ENCODE data around the gene ZNF24.

DNA sequence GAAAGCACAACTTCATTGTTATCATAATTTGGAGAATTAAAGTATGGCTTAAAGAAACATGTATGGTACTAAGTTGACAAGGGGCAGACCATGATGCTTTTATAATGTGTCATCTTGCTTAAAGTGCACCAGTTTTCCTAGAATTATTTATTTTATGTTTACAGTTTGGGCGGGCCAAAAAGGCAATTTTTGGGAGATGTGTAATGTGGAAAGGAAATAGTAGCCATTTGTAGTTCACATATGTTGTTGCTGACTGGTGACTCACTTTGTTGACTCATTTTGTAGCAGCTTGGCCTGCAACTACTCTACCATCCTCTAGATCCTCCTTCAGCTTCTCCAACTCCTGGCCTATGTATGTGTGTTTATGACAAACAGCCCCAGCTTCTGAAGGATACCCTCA, 61.9 kb downstream of the ZNF24 start:
- TF ChIP-seq CEBPB (IDR thresholded peaks at IDR 0.05; ENCODE audit: low read depth, low read length) (peak; percentile 53; the same call in 1 of the 2 replicates), SMC3 (IDR thresholded peaks at IDR 0.05; ENCODE audit: low read depth, low read length) (no peak), POLR2A (IDR thresholded peaks at IDR 0.05; ENCODE audit: low read depth, low read length) (no peak)
- TF ChIP-seq, protein P1, sequence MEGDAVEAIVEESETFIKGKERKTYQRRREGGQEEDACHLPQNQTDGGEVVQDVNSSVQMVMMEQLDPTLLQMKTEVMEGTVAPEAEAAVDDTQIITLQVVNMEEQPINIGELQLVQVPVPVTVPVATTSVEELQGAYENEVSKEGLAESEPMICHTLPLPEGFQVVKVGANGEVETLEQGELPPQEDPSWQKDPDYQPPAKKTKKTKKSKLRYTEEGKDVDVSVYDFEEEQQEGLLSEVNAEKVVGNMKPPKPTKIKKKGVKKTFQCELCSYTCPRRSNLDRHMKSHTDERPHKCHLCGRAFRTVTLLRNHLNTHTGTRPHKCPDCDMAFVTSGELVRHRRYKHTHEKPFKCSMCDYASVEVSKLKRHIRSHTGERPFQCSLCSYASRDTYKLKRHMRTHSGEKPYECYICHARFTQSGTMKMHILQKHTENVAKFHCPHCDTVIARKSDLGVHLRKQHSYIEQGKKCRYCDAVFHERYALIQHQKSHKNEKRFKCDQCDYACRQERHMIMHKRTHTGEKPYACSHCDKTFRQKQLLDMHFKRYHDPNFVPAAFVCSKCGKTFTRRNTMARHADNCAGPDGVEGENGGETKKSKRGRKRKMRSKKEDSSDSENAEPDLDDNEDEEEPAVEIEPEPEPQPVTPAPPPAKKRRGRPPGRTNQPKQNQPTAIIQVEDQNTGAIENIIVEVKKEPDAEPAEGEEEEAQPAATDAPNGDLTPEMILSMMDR (conservative IDR thresholded peaks at IDR 0.05; ENCODE audit: low read depth, low read length): no peak
